Right lobe of liver (tissue), 4 donors: ENCODE data around the gene IL17REL.

Source experiments
- POLR2A ChIP-seq: fragments of 450-650 bp; IDR thresholded peaks from one replicate; pipeline ENCODE4 v1.6.1; 2017; ENCODE audit warnings: antibody characterized with exemption, mild to moderate bottlenecking
- TF ChIP-seq, protein P1 (sequence below), 4 donors: fragments of 200-600 bp in 3 of 4; fragments of 450-650 bp in 1 of 4; IDR thresholded peaks; one replicate each; pipeline versions ENCODE4 v1.5.1 to v1.8.0; 2016 to 2022; ENCODE audit warnings: antibody characterized with exemption in 4 of 4, mild to moderate bottlenecking in 2 of 4
- donor health status: DM: no; HTN: no; CAD: no.
- donor health status: DM: no; HTN: no; CAD: no.
- donor health status: DM: no; HTN: yes; CAD: no.

DNA sequence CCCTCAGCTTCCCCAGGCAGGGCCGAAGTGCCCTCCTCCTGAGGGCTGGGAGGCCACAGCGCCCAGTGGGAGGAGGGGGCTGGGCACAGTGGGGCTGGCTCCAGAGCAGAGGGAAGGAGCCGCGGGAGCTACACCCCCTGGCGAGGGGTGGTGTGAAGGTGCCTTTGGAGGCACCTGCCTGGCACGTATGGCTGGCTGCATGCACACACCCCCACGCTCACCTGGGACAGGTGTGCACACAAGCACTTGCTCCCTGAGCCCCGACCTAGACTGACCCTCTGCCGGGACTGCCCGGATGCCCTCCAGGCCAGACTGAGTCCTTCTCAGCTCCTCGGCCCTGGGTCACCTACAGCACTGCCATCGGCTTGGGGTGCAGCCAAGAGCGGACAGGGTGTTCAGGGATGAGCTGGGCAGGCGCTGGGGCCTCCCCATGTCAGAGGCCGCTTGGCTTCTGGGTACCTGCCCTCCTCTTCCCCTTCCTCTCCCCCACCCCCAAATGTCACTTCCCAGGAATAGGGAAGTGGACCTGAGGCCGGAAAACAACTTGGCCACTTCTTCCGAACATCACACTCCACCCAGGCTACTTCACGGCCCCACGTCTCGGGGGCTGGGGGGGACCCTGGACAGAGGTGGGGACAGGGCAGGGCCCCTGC lies 59.4 kb downstream of the IL17REL start:
- TF ChIP-seq, protein P1, sequence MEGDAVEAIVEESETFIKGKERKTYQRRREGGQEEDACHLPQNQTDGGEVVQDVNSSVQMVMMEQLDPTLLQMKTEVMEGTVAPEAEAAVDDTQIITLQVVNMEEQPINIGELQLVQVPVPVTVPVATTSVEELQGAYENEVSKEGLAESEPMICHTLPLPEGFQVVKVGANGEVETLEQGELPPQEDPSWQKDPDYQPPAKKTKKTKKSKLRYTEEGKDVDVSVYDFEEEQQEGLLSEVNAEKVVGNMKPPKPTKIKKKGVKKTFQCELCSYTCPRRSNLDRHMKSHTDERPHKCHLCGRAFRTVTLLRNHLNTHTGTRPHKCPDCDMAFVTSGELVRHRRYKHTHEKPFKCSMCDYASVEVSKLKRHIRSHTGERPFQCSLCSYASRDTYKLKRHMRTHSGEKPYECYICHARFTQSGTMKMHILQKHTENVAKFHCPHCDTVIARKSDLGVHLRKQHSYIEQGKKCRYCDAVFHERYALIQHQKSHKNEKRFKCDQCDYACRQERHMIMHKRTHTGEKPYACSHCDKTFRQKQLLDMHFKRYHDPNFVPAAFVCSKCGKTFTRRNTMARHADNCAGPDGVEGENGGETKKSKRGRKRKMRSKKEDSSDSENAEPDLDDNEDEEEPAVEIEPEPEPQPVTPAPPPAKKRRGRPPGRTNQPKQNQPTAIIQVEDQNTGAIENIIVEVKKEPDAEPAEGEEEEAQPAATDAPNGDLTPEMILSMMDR (IDR thresholded peaks at IDR 0.05): no peak
- no peak for TF ChIP-seq POLR2A
